ENCODE data around the gene GNA12.

- TF ChIP-seq TAF1 (IDR thresholded peaks at IDR 0.05; ENCODE audit: low read depth, low read length) = no peak
- TF ChIP-seq POLR2AphosphoS5 (IDR thresholded peaks at IDR 0.05; ENCODE audit: low read depth, low read length) = no peak
- TF ChIP-seq POLR2A (IDR thresholded peaks at IDR 0.05; ENCODE audit: low read depth, low read length) = no peak
- no peak for TF ChIP-seq PAX5 (IDR thresholded peaks at IDR 0.05; ENCODE audit: insufficient read depth, low read length, severe bottlenecking)
- TF ChIP-seq SPI1 (IDR thresholded peaks at IDR 0.05; ENCODE audit: low read depth, low read length) = no peak
Measured at GRCh38 chr7:2724453-2725177, 119.5 kb downstream of the GNA12 start.

All from GM12891 (cell line).